Eye (tissue), 1 donor: ENCODE results near the gene TST.
A peak's percentile ranks its signal among the peaks of the same experiment; 100 is the strongest.

Experiments used
- DNase-seq: peaks from one replicate; pipeline ENCODE4 v3.0.0-alpha.2; 2015

The TST gene

DNA sequence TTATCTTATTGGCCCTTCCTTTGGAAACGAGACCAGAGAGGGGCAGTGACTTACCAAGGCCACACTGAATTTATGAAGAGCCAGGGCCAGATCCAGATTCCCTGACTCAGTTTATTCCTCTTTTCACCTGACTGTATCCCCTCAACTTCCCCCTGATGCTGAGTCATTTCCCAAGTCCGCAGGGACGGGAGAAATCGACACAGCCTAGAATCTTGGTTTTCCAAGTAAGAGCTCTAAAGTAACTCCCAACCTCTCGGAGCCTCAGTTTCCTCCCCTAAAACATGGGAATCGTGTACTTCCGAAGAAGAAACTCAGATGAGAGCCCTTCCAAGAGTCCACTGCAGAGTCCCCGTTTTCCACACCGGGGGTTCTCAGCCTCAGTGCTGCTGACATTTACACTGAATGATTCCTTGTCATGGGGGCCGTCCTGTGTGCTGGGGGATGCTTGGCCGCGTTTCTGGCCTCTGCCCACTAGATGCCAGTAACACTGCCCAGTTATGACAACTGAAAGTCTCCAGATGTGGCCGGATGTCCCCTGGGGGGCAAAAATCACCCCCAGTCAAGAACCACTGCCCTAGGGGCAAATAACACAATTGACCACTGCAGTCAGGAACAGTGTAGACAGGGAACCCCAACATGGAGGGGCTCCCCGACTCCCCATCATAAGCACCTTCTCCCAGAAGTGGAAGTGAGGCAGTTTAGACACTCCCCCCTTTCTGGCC is 11.5 kb upstream of the TST start:
- no peak for DNase-seq

DNA sequence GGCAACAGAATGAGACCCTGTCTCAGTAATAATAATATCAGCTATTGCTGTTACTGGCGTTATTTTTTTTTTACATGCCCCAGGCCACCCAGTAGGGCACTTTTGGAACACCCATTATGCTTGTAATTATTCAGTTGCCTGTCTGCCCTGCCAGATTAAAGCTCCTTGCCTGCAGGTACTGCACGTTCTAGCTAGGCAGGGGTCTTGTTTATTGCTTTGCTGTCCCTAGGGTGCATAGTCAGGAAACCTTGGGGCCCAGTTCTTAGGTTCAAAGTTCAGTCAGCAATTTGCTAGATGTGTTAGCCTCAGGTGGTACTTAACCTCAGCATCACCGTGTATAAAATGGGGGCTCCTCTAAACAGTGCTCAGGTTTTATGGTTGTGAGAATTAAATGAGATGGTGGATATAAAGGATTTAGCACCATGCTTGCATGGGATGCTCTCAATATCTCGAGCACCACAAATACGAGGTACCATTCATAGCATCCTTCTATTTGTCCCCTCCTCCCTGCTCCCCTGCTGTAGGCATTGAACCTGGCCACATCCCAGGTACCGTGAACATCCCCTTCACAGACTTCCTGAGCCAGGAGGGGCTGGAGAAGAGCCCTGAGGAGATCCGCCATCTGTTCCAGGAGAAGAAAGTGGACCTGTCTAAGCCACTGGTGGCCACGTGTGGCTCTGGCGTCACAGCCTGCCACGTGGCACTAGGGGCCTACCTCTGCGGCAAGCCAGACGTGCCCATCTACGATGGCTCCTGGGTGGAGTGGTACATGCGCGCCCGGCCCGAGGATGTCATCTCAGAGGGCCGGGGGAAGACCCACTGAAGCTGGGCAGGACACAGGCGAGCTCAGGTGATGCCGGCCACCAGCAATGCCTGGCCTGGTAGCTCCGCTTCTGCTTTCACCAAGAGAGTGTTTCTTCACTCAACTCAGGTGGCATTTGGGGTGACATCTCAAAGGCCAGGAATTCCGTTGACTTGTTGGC is 9.7 kb upstream of the TST start:
- no peak for DNase-seq

DNA sequence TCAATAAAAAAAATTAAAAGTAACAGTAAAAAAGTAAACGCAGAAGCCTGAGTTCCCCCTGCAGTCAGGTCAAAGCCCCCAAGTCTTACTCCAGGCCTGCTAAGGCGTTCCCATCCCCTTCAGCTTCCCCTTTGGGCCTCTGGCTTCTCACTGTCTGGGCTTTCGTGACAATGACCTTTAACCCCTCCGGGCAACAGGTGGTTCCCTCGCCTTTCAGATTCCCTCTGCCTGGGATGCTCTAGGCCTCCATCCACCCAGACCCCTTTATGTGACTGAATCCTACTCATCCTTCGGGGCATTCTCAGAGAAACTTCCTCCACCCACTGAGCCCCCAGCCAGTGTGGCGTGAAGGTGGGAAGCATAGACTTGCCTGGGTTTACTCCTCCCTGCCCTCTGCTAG is 8.3 kb upstream of the TST start:
- no peak for DNase-seq

DNA sequence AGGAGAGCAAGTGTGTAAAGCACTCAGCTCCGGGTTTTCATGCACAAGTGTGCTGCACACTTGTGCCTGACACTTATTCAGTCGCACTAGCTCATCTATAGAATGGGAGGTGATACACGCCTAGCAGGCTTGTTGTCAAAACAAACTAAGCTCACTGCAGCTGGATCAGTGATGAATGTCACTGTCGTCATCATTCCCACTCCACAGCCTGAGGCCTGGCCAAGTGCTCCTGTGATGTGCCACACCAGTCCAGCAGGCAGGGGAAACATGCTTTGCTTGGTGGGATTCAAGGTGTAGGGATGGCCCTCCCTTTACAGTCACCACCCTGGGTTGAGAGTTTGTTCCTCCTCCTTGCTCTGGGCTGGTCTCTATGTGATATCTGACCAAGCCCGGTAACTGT is 7.1 kb upstream of the TST start:
- DNase-seq, result no peak

DNA sequence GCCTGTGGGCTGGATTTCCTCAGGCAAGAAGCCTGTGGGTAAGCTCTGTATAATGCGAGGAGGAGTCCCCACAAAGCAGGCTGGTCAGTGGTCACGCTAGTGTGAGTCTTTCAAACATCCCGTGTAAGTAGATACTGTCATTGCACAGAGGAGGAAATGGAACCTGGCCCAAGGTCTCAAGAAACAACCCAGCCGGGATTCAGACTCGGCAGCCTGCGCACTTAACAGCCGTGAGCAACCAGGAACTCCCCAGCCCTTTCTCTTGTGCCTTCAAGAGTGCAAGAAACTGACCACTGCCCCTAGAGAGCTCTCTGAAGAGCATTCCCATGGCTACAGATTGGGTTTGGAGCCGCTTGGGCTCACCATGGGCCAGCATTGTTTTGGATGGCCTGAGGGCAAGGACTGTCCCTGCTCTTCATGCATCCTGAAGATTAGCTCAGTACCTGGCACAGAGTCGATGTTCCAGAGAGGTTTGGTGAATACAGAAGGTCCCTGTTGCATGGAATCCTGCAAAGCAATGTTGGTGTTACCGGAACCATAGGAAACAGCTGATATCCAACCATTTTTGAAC is 6.3 kb upstream of the TST start:
- no peak for DNase-seq

DNA sequence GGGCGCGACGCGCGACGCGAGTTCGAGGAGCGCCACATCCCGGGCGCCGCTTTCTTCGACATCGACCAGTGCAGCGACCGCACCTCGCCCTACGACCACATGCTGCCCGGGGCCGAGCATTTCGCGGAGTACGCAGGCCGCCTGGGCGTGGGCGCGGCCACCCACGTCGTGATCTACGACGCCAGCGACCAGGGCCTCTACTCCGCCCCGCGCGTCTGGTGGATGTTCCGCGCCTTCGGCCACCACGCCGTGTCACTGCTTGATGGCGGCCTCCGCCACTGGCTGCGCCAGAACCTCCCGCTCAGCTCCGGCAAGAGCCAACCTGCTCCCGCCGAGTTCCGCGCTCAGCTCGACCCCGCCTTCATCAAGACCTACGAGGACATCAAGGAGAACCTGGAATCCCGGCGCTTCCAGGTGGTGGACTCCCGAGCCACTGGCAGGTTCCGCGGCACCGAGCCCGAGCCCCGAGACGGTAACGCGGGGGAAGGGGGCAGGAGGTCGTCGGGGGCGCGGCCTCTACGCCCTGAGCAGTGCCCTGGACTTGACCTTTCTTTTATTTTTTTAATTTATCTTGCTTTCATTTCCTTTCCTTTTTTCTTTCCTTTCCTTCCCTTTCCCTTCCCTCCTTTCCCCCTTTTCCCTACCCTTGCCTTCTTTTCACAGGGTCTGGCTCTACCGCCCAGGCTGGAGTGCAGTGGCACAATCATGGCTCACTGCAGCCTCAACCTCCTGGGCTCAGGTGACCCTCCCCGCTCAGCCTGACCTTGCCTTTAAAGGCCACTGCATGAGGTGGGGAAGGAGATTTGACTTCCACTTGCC is 5.3 kb upstream of the TST start:
- no peak for DNase-seq

DNA sequence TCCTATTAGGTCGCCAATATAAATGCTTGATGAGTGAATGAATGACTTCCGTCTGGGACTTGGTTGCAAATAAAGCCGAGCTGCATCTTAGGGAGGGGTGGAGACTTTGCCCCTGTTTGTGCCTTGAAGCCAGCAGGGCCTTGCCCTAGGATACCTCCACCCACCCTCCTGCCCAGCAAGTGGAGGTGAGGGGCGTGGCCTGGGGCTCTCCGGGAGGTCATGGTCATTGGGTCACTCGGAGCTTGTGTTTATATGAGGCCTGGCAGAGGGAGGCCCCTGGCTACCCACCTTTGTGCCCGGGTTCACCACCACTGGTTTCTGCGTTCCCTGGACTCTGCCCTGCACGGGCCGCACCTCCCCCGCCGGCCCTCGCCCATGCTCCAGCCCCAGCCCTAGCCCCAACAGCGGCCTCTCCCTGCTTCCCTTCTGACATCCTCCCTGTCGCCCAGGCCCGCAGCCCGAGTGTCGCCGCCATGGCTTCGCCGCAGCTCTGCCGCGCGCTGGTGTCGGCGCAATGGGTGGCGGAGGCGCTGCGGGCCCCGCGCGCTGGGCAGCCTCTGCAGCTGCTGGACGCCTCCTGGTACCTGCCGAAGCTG is 4.6 kb upstream of the TST start:
- no peak for DNase-seq

DNA sequence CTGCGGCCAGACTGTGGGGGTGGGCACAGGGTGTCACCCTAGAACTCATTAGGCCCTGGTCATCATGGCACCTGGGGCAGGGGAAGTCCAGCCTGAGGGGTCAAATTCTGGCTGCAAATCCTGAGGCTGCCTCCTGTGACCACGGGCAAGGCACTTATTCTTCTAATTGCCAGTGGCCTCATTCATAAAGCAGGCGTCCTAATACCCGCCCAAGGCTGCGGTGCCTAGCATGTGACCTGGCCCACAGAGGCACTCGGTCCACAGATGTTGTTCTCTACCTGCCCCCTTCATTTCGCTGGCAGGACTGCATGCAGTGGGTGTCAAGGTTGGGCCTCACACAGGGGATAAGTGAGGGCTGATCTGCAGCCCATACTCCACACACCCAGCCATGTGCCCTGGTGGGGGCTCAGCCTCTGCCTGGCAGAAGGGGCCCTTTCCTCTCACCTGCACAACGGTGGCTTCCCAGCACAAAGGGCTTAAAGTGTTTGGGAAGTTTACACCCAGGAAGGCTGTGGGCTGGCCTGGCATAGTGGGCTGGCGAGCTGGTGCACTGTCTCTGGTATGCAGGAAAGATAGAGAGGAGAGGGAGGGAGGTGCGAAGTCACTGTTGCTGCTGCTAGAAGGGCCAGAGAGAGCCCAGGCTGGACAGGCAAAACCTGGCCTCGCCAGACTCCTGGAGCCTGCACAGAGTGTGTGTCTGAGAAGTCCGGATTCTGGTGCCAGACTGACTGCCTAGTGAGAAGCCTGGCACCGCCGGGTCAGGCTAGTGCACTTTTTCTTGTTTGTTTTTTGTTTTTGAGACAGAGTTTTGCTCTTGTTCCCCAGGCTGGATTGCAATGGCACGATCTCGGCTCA is 3.5 kb upstream of the TST start:
- no peak for DNase-seq

DNA sequence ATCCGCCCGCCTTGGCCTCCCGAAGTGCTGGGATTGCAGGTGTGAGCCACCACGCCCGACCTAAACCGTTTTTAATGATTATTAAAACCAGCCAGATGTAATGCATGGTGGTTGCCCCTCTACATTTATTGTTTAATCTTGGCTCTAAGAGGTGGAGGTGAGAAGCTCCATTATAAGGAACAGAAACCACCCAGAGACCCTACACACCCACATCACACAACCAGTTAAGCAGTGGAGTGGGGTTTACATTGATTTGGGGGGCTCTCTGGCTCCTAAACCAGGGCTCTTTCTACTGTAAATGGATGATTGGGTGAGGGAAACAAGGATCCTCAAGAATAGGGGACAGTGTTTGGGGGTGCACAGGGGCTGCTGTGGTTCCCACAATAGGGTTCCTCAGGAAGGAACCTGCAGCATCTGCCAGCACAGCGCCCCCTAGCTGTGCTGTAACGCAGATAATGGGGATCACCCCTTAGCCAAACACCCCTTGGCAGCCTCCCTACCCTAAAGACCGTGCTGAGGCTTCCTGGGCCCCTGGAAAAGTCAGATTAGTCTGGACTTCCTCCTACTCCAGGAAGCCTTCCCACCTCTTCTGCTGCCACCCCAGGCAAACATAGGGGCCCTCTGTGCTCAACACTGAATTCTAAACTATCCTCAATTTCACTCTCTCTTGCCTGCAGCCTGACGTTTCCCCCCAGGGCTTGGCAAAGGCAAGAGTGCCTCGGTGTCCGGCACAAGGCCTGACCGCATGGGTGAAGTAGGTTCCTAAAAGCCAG is 2.6 kb upstream of the TST start:
- peak; percentile 58 for DNase-seq

DNA sequence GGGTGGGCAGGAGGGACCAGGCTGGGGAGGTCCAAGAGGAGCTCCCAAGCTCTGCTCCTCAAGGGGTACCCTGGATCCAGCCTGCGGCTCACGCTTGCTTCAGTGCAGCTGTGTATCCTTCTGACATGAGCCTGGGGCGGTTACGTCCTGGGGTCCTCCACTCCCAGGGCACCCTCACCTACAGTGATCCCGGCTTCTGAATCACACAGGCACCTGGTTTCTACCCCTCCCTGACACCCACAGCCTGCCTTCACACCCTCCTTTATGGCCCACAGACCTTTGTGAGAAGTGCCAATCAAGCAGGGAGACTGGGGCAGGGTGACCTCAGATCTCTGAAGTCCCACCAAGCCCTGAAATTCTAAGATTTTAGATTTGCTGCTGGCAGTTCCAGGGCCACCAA is 1.8 kb upstream of the TST start:
- DNase-seq, result no peak

DNA sequence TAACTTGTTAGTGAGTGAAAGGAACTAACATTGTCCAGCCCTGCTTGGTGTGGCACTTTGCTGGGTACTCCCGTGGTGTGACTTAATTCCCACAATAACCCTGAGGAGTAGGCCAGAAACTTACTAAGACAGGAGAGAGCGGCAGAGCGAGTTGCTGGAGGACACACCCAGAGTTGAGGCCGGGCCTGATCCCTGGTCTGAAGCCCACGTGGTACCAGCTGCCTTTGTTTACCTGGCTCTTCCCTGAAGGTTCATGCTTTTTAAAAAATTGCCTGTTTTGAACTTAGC is 889 bp upstream of the TST start:
- peak; percentile 70 for DNase-seq

DNA sequence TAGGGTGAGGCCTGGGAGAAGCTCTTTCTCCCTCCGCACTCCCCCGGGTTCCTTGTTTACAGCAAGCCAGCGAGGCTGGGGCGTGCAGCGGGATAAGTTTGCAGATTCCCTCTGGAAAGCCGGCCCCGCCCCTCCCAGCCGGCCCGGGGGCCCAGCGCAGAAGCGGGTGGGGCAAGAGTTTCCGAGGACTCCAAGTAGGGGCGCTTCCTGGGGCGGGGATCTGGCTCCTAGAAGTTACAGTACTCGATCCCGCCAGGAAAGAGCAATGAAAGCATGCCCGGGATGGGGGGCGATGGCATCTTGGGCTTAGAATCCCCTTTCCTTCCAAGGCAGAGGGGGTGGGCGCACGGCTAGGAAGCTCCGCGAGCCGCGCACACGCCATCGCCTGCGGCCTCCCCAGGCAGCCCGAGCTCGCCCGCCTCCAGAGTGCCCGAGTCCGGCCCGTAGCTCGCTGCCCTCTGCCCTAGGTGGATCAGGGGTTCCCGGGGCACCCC is 385 bp downstream of the TST start:
- DNase-seq, result peak; percentile 82

DNA sequence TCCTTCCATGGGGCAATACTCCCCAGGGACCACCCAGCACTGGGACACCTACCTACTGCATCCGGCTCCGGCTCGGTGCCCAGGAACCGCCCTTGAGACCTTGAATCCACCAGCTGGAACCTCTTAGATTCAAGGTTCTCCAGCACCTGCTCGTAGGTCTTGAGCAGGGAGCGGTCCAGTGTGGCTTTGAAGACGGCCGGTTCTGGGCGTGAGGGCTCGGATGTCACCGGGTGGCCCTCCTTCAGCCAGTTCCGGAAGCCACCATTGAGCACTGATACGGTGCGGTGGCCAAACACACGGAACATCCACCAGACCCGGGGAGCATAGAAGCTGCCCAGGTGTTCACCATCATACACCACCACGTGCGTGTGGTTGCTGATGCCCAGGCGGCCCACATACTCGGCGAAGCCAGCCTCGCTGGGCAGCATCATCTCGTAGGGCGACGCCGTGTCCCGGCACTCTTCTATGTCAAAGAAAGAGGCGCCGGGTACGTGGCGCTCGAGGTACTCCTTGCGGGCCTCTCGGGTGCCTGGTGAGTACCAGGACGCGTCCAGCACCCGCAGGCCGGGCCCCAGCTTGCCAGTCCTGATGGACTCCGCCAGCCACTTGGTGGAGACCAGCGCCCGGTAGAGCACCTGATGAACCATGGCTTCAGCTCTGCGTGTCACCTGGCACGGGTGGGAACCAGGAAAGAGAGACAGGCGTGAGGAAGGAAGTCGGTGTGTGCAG is 997 bp downstream of the TST start:
- no peak for DNase-seq

DNA sequence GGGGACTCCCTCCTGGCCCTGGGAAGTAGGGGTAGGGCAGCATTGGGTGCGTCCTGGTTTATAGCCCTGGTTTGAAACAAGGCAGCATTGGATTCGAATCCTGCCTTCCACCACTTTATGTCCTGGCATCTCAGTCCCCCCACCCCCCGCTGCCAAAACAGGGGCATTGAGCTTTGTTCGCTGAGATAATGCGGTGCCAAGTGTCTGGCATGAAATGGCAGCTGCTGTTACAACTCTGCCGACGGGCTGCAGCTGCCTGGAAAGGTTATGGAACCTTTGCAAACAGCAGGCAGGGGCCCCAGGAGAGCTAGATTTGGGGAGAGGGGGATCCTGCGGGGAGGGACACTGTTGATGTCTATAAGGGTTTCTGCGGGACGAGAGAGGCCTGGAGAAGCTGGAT is 1.9 kb downstream of the TST start:
- DNase-seq, result no peak

DNA sequence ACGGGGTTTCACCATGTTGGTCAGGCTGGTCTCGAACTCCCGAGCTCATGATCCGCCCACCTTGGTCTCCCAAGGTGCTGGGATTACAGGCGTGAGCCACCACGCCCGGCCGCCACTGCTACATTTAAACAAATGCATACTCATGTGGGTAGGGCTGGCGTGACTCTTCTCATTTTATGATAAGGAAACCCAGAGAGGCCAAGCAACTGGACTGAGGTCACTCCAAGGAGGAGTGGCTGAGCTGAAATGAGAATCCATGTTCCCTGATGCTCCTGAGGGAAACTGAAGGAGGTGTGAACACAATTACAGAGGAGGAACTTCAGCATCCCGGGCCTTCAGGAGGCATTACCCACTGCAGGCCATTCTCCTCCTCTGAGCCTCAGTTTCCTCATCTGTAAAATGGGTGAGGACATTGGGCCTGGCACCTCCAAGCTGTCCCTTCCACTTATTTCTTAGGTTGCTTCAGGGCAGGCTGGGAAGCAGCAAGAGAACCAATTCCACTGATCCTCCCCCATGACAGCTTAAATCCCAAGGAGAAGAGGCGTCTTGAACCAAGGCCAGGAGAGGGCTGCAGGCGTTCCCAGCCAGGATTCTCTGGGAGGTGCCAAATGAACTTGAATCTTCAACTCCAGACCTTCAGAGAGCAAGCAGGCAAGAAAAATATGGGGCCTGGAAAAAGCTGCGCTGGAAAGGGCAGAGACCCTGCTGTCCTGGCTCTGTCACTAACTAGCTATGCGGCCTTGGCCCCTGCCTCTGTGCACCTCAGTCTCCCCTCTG is 2.9 kb downstream of the TST start:
- no peak for DNase-seq

DNA sequence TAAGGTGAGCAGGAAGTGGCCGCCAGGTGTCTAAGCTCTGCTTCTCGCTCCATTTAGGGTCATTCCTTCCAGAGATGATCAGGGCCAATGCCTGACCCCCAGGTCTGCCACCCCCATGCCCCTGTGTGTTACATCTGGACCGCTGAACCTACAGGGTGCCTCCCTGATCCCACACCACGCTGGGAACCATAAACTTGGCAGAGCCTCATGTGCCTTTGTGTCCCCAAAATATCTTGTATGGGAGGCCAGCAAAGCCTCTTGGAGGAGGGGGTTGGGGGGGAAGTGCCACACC is 3.7 kb downstream of the TST start:
- DNase-seq, result no peak

DNA sequence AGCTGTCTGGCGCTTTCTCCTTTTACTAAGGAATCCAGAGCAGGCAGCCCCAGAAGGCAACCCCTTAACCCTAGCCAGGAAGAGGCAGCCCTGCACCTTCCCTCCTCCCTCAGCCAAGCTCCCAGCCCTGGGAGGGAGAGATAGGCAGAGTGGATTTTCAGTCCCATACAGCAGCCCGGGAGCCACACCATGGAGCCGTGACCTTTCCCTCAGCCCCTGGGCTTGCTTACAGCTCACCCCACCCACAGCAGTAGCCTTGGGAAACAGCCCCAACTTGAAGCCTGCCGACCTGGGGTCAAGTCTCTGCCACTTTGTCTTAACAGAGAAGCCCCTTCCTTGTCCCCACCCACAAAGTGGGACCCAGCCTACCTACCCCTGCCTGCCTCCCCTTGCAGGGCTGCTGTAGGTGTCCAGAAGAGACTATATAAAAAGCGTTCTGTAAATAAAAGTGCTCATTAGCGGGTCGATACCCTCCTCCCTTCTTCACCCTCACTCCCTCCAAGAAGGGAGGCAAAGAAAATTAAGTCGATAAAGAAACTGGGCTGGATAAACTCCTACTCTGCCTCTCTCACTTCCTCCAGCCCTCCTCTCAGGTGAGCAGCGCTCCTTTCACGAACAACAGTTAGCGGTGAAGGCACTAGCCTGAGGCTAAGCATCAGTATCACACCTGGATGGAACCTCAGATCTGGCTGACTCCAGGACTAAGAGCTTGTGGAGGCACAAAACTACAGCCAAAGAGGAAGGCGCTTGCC is 4.2 kb downstream of the TST start:
- no peak for DNase-seq

DNA sequence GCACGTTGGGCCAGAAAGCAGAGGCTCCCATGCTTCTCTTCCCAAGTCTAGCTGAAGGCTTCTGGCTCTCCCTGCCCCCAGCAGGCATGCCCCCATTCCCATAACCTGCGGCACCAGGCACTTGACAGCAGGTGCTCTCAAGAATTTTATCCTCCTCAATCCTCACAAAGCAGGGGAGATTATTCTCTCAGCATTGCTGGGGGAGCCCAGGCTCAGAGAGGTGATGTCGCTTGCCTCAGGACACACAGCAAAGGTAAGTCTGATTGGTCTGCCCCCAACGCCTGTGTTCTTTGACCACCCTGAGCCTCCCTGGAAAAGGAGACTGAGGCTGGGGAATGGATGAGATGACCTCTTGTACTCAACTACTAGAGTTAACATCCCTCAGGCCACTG is 4.8 kb downstream of the TST start:
- DNase-seq, result no peak

DNA sequence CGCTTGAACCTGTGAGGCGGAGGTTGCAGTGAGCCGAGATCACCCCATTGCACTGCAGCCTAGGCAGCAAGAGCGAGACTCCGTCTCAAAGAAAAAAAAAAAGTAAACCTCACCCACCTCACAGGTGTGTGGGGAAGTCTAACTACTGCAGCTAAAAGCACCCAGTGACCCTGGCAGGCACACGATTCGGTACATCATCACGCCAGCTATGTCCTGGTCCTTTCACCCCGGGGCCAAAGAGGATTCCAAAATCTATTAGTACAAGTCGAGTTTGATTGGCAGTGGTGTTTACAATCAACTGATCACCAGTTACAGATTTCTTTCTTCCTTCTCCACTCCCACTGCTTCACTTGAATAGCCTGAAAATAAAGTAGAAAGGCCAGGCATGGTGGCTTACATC is 6.3 kb downstream of the TST start:
- no peak for DNase-seq
